ENCODE results near the gene GCLM. TPM values are rescaled to one million over a fixed set of nuclear protein-coding genes. Genes with fewer than 3 reads are reported as not detected.
"Not testable (repeated sequence)": the region's sequence is repeated elsewhere in the genome, so short reads cannot be mapped to it uniquely, and the experiment has no call there.

GCLM gene, protein sequence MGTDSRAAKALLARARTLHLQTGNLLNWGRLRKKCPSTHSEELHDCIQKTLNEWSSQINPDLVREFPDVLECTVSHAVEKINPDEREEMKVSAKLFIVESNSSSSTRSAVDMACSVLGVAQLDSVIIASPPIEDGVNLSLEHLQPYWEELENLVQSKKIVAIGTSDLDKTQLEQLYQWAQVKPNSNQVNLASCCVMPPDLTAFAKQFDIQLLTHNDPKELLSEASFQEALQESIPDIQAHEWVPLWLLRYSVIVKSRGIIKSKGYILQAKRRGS
- total RNA-seq (4.5 TPM), polyA plus RNA-seq (ENCODE audit: insufficient read depth in 1 of 8, insufficient read length in 8 of 8, low replicate concordance in 1 of 8) (1 to 10 TPM; 5.6 to 9.9 (median 7.8) TPM)
- long read RNA-seq, donor 1, full-length matches to known transcripts: 4 of 4 reads
- long read RNA-seq, donor 1, partial matches to known transcripts: 0 of 4 reads
- long read RNA-seq, donor 1, other reads (novel, unspliced or antisense): 0 of 4 reads
- long read RNA-seq, donor 2: 0 reads
- long read RNA-seq, donor 3, full-length matches to known transcripts: 5 of 5 reads
- long read RNA-seq, donor 3, partial matches to known transcripts: 0 of 5 reads
- long read RNA-seq, donor 3, other reads (novel, unspliced or antisense): 0 of 5 reads
- long read RNA-seq, donor 4, full-length matches to known transcripts: 3 of 3 reads
- long read RNA-seq, donor 4, partial matches to known transcripts: 0 of 3 reads
- long read RNA-seq, donor 4, other reads (novel, unspliced or antisense): 0 of 3 reads
- long read RNA-seq, donor 5, full-length matches to known transcripts: 6 of 6 reads
- long read RNA-seq, donor 5, partial matches to known transcripts: 0 of 6 reads
- long read RNA-seq, donor 5, other reads (novel, unspliced or antisense): 0 of 6 reads
- long read RNA-seq, donor 6, full-length matches to known transcripts: 4 of 4 reads
- long read RNA-seq, donor 6, partial matches to known transcripts: 0 of 4 reads
- long read RNA-seq, donor 6, other reads (novel, unspliced or antisense): 0 of 4 reads
- long read RNA-seq, donor 7, full-length matches to known transcripts: 6 of 6 reads
- long read RNA-seq, donor 7, partial matches to known transcripts: 0 of 6 reads
- long read RNA-seq, donor 7, other reads (novel, unspliced or antisense): 0 of 6 reads
- long read RNA-seq, donor 8, full-length matches to known transcripts: 5 of 5 reads
- long read RNA-seq, donor 8, partial matches to known transcripts: 0 of 5 reads
- long read RNA-seq, donor 8, other reads (novel, unspliced or antisense): 0 of 5 reads
- long read RNA-seq, donor 9, full-length matches to known transcripts: 1 of 1 reads
- long read RNA-seq, donor 9, partial matches to known transcripts: 0 of 1 reads
- long read RNA-seq, donor 9, other reads (novel, unspliced or antisense): 0 of 1 reads
- long read RNA-seq, donor 10, full-length matches to known transcripts: 3 of 3 reads
- long read RNA-seq, donor 10, partial matches to known transcripts: 0 of 3 reads
- long read RNA-seq, donor 10, other reads (novel, unspliced or antisense): 0 of 3 reads
- long read RNA-seq, donor 11, full-length matches to known transcripts: 3 of 3 reads
- long read RNA-seq, donor 11, partial matches to known transcripts: 0 of 3 reads
- long read RNA-seq, donor 11, other reads (novel, unspliced or antisense): 0 of 3 reads

DNA sequence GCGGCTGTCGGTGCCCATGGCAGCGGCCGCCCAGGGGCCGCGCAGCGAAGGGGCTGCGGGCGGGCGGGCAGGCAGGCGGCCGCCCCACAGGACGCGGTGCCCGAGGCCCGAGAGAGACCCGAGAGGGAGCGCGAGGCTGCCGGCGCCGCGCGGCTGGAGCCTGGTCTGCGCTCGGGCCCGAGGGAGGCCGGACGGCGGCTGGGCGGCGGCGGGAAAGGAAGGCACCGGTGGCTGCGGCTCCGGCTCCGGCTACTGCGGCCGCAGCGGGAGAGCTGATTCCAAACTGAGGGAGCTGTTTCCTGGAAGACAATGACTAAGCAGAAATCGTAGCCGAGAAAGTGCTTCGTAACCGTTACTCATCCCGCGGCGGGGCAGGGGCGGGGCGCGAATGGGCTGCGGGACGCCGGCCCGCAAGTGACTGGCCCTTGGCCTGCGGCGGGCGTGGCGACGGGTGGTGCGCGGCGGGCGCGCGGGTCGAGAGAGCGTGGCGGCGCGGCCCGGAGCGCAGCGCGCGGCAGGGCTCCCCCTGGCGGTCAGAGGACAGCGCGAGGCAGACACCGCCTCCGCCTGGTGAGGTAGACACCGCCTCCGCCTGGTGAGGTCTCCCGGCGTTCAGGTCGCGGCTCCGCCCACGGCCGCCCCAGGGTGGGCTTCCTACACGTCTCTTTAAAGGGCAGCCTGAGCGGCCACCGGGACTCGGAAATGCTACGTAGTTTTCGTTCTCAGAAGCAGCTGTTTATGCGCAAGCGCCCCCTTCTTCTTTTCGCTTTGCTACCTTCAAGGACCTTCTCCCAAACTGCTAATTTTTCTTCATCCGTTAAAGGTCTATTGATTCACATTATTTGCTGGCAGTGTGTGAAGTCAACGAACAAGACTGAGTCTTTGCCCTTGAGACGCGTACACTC lies at the start of gene GCLM:
Gene GCLM (minus strand): TSS at position 285 of the 905 bp plus-strand sequence. CDS start 267 bp downstream, at position 18.
- WGBS (ENCODE audit: insufficient coverage): under 1% methylated on average over 94 of the region's 102 CpGs
- H3K4me3 ChIP-seq (ENCODE audit: low read length): peak within 1 kb of the TSS; percentile 62
- H3K4me1 ChIP-seq (ENCODE audit: control insufficient read depth, insufficient read depth, low read length): peaks cover 4% of the 10 kb centered on the region
- no peaks in the 10 kb centered on the region for H3K36me3 ChIP-seq (ENCODE audit: control insufficient read depth, insufficient read depth, low read length)
- H3K27me3 ChIP-seq (ENCODE audit: control insufficient read depth, insufficient read depth, low read length): no peaks in the 10 kb centered on the region
- peak; percentile 92 for DNase-seq
- H3K9me3 ChIP-seq (replicated peaks; ENCODE audit: control insufficient read depth, low read depth, low read length): no peaks in the 10 kb centered on the region
- peak within 1 kb of the TSS; percentile 79 for H3K27ac ChIP-seq (ENCODE audit: low read length)

GRCh38 chr1:93958726-93959100 lies 49.5 kb upstream of the GCLM start:
- Histone ChIP-seq H3K9me3 (replicated peaks; ENCODE audit: control insufficient read depth, low read depth, low read length) (peaks cover 9% of the 10 kb centered on the region), H3K27ac (ENCODE audit: low read length) (no peak overlapping the region), H3K4me3 (ENCODE audit: low read length) (no peak overlapping the region), H3K4me1 (ENCODE audit: control insufficient read depth, insufficient read depth, low read length) (no peaks in the 10 kb centered on the region), H3K36me3 (ENCODE audit: control insufficient read depth, insufficient read depth, low read length) (no peaks in the 10 kb centered on the region), H3K27me3 (ENCODE audit: control insufficient read depth, insufficient read depth, low read length) (no peaks in the 10 kb centered on the region)
- no peak for DNase-seq
- WGBS (ENCODE audit: insufficient coverage): no CpG with 5 or more reads among the region's 1 CpG

DNA sequence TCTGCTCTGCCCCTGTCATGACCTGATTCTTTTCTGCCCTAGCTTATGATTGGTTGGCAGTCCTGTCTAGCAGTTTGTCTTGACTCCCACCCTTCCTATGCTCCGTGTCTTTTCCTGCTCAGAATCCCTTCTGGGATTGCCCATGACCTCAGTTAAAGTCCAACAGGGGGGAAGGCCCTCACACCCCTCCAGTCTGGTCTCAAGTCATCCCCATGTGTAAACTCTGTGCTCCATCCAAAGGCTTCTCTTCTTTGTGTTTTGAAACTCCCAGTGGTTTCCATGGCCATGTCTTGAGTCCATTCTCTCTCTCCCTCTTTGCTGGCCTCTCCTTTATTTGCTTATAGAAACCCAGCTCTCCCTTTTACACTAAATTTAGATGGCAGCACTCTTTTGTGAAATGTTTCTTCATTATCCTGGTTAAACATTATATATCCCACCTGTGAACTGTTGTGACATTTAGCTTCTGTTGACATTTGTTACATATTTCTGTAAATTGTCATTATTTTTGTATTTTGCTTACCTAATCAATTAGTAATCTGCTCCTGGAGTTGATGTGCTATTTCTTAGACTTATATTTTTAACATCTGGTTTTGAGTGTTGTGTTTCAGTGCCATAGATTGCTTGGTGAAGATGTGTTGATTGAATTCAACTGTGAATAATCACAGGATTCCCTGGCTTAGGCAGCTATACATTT lies 48.9 kb upstream of the GCLM start:
- Histone ChIP-seq H3K4me1 (ENCODE audit: control insufficient read depth, insufficient read depth, low read length) (no peaks in the 10 kb centered on the region), H3K9me3 (replicated peaks; ENCODE audit: control insufficient read depth, low read depth, low read length) (peaks cover 9% of the 10 kb centered on the region), H3K36me3 (ENCODE audit: control insufficient read depth, insufficient read depth, low read length) (no peaks in the 10 kb centered on the region), H3K27me3 (ENCODE audit: control insufficient read depth, insufficient read depth, low read length) (no peaks in the 10 kb centered on the region), H3K4me3 (ENCODE audit: low read length) (no peak overlapping the region), H3K27ac (ENCODE audit: low read length) (no peak overlapping the region)
- 42% methylated on average over 1 of the region's 1 CpG for WGBS (ENCODE audit: insufficient coverage)
- no peak for DNase-seq

GRCh38 chr1:93955765-93956164 lies 46.5 kb upstream of the GCLM start:
- no peaks in the 10 kb centered on the region for H3K27me3 ChIP-seq (ENCODE audit: control insufficient read depth, insufficient read depth, low read length)
- WGBS (ENCODE audit: insufficient coverage): no CpG with 5 or more reads among the region's 1 CpG
- no peaks in the 10 kb centered on the region for H3K36me3 ChIP-seq (ENCODE audit: control insufficient read depth, insufficient read depth, low read length)
- H3K27ac ChIP-seq (ENCODE audit: low read length): no peak overlapping the region
- H3K9me3 ChIP-seq (replicated peaks; ENCODE audit: control insufficient read depth, low read depth, low read length): peaks cover 9% of the 10 kb centered on the region
- H3K4me3 ChIP-seq (ENCODE audit: low read length): no peak overlapping the region
- H3K4me1 ChIP-seq (ENCODE audit: control insufficient read depth, insufficient read depth, low read length): no peaks in the 10 kb centered on the region
- no peak for DNase-seq

GRCh38 chr1:93947002-93947686 lies 37.9 kb upstream of the GCLM start:
- H3K9me3 ChIP-seq (replicated peaks; ENCODE audit: control insufficient read depth, low read depth, low read length); H3K27me3 ChIP-seq (ENCODE audit: control insufficient read depth, insufficient read depth, low read length); H3K4me3 ChIP-seq (ENCODE audit: low read length); H3K4me1 ChIP-seq (ENCODE audit: control insufficient read depth, insufficient read depth, low read length); DNase-seq; H3K36me3 ChIP-seq (ENCODE audit: control insufficient read depth, insufficient read depth, low read length); H3K27ac ChIP-seq (ENCODE audit: low read length): not testable (repeated sequence)
- WGBS (ENCODE audit: insufficient coverage): 40% methylated on average over 1 of the region's 2 CpGs

DNA sequence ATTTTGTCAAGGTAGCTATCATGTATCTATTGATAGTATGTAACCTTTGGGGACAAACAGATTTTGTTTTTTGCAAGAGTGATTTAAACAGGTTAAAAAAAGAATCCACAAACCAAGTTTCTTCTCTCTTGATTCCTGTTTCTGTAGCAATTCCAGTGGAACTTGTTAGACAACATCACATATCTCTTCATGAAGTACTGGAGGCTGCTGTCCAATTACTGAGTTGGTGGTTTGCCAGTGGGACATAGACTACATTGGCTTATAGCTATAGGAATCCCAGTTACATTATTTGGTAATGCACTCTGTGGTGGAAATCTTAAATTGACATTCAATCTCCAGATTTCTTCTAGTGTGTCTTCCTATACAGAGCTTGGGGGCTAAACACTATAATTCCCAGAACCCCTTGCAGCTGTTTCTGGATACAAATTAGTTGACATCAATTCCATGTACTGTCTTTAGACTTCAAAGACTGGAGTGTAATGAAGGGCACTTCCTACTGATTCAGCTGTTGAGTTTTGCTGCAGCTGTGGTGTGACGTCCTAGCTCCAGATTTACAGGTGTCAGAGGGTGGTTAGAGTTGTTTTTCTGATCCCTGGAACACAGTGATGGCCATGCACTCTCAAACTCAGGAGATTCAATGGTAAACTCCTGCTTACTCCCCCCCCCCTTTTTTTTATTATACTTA lies 29.4 kb upstream of the GCLM start:
- peak; percentile 25 for DNase-seq
- Histone ChIP-seq H3K9me3 (replicated peaks; ENCODE audit: control insufficient read depth, low read depth, low read length) (no peaks in the 10 kb centered on the region), H3K4me1 (ENCODE audit: control insufficient read depth, insufficient read depth, low read length) (no peaks in the 10 kb centered on the region), H3K27me3 (ENCODE audit: control insufficient read depth, insufficient read depth, low read length) (no peaks in the 10 kb centered on the region), H3K4me3 (ENCODE audit: low read length) (no peak overlapping the region), H3K27ac (ENCODE audit: low read length) (no peak overlapping the region), H3K36me3 (ENCODE audit: control insufficient read depth, insufficient read depth, low read length) (no peaks in the 10 kb centered on the region)
- no CpG with 5 or more reads among the region's 1 CpG for WGBS (ENCODE audit: insufficient coverage)

DNA sequence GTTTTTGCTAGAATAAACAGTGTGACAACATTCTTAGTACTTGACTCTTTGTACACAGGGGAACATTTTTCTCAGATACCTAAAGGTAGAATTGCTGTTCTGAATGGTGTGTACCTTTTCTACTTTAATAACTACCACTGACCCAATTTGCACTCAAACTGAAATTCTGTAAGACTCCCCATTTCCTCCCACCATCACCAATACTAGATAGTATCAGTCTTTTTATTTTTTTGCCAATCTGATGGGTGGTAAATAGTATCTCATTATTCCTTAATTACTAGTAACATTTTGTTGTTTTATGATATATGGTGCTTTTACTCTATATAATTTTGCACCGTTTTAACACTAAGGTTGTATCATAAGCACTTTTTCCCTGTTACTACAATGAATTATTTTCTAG lies 28.8 kb upstream of the GCLM start:
- Histone ChIP-seq H3K36me3 (ENCODE audit: control insufficient read depth, insufficient read depth, low read length) (no peaks in the 10 kb centered on the region), H3K27me3 (ENCODE audit: control insufficient read depth, insufficient read depth, low read length) (no peaks in the 10 kb centered on the region), H3K27ac (ENCODE audit: low read length) (no peak overlapping the region), H3K4me3 (ENCODE audit: low read length) (no peak overlapping the region), H3K4me1 (ENCODE audit: control insufficient read depth, insufficient read depth, low read length) (no peaks in the 10 kb centered on the region), H3K9me3 (replicated peaks; ENCODE audit: control insufficient read depth, low read depth, low read length) (no peaks in the 10 kb centered on the region)
- no peak for DNase-seq
- WGBS (ENCODE audit: insufficient coverage): no CpG with 5 or more reads among the region's 1 CpG

DNA sequence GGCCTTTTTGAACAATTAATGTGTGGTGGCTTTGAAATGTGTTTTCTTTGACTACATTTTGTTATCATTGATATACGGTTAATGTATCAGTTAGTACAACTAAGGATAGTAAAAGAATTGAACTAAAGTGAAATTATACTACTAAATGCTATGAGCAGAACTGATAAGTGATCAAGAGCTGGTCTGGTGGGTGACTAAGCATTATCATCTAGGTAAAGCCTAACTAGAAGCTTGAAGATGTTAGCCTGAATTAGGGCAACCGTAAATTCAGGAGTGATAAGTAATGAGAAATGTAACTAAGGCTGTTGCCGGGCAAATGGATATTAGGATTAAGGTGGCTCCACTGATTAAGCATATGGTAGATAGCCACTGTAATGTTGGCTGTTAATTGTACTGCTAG lies 16.0 kb upstream of the GCLM start:
- no peak for DNase-seq

More for the DNA sequence above, 16.0 kb upstream of the GCLM start:
- Histone ChIP-seq H3K36me3 (ENCODE audit: control insufficient read depth, insufficient read depth, low read length) (no peaks in the 10 kb centered on the region), H3K27me3 (ENCODE audit: control insufficient read depth, insufficient read depth, low read length) (no peaks in the 10 kb centered on the region), H3K4me1 (ENCODE audit: control insufficient read depth, insufficient read depth, low read length) (no peaks in the 10 kb centered on the region), H3K27ac (ENCODE audit: low read length) (no peak overlapping the region), H3K9me3 (replicated peaks; ENCODE audit: control insufficient read depth, low read depth, low read length) (no peaks in the 10 kb centered on the region), H3K4me3 (ENCODE audit: low read length) (no peak overlapping the region)
- 96% methylated on average over 2 of the region's 3 CpGs for WGBS (ENCODE audit: insufficient coverage)

Measured in muscle of leg (tissue), 16 donors.